Smooth muscle cell (in vitro differentiated cells): ENCODE measurements around the gene SLC34A1. TPM values are rescaled to one million over a fixed set of nuclear protein-coding genes. Genes with fewer than 3 reads are reported as not detected.

Experiments
- DNase-seq: peaks from one replicate; lab custom pipeline; 2025; ENCODE audit not compliant: unreplicated experiment; lab: John Stamatoyannopoulos, UW
- H2AFZ ChIP-seq: fragments of 200-600 bp; sonication (generic); 2 replicates; pipeline ENCODE4 v1.6.0; 2016; ENCODE audit warnings: antibody characterized with exemption, low read depth, mild to moderate bottlenecking
- H3F3A ChIP-seq: fragments of 200-600 bp; sonication (generic); 2 replicates; pipeline ENCODE4 v1.6.0; 2017; ENCODE audit warnings: antibody characterized with exemption, low read depth
- H3K27ac ChIP-seq: fragments of 200-600 bp; sonication (generic); 2 replicates; pipeline ENCODE4 v1.5.1; 2016; ENCODE audit warnings: low read depth, mild to moderate bottlenecking
- H3K27me3 ChIP-seq: fragments of 200-600 bp; sonication (generic); 2 replicates; pipeline ENCODE4 v1.6.1; 2016; ENCODE audit warnings: low read depth, mild to moderate bottlenecking
- H3K36me3 ChIP-seq: fragments of 200-600 bp; sonication (generic); 2 replicates; pipeline ENCODE4 v1.5.1; 2016; ENCODE audit warnings: low read depth
- H3K4me1 ChIP-seq: fragments of 200-600 bp; sonication (generic); 2 replicates; pipeline ENCODE4 v1.5.1; 2016; ENCODE audit warnings: low read depth
- H3K4me2 ChIP-seq: fragments of 200-600 bp; sonication (generic); 2 replicates; pipeline ENCODE4 v1.6.0; 2016; ENCODE audit warnings: mild to moderate bottlenecking
- H3K4me3 ChIP-seq: fragments of 200-600 bp; sonication (generic); 2 replicates; pipeline ENCODE4 v1.5.1; 2016; ENCODE audit warnings: mild to moderate bottlenecking
- H3K79me2 ChIP-seq: fragments of 200-600 bp; sonication (generic); 2 replicates; pipeline ENCODE4 v1.6.0; 2016; ENCODE audit warnings: low read depth, mild to moderate bottlenecking
- H3K9ac ChIP-seq: fragments of 200-600 bp; sonication (generic); 2 replicates; pipeline ENCODE4 v1.6.0; 2016; ENCODE audit warnings: low read depth
- H3K9me3 ChIP-seq: fragments of 200-600 bp; sonication (generic); replicated peaks from 2 replicates; pipeline ENCODE4 v1.5.1; 2016; ENCODE audit warnings: low read depth
- H4K20me1 ChIP-seq: fragments of 200-600 bp; sonication (generic); 2 replicates; pipeline ENCODE4 v1.6.0; 2016; ENCODE audit warnings: low read depth
- CTCF ChIP-seq: fragments of 200-600 bp; sonication (generic); IDR thresholded peaks from 2 replicates; pipeline ENCODE4 v1.5.1; 2017; ENCODE audit warnings: borderline replicate concordance, mild to moderate bottlenecking, antibody characterized with exemption; ENCODE audit not compliant: insufficient read depth, poor library complexity, severe bottlenecking
- WGBS: methylation state at CpG from one replicate; pipeline ENCODE4 v1.1.7; 2016; ENCODE audit warnings: low lambda C conversion rate; 5-methylcytosine and 5-hydroxymethylcytosine counted together
- polyA plus RNA-seq: library from polyadenylated mRNA; unstranded; fragments of >200 nt; fragmentation: Nextera tagmentation; extraction: Ambion mirVana; gene quantifications from 2 replicates; pipeline ENCODE4 v1.2.1, GENCODE V29; 2016
- total RNA-seq: library from RNA; depleted of rRNA; stranded (reverse); fragments of >200 nt; gene quantifications from 2 replicates; pipeline ENCODE4 v1.2.3, GENCODE V29; 2014

Gene SLC34A1
- total and polyA plus RNA-seq, 2 experiments from 2014 or later: not detected

GRCh38 chr5:177366528-177367322 lies 17.5 kb upstream of the SLC34A1 start:
- Histone ChIP-seq H3K27me3 (no peaks in the 10 kb centered on the region), H3K4me2 (peak overlapping the region; percentile 95), H3K9ac (peak overlapping the region; percentile 50), H3F3A (peaks cover 7% of the 10 kb centered on the region), H3K4me3 (peak overlapping the region; percentile 65), H2AFZ (peak overlapping the region; percentile 99), H3K79me2 (no peaks in the 10 kb centered on the region), H3K27ac (peak overlapping the region; percentile 46), H3K4me1 (peaks cover 25% of the 10 kb centered on the region), H3K36me3 (no peaks in the 10 kb centered on the region), H4K20me1 (no peaks in the 10 kb centered on the region), H3K9me3 (no peaks in the 10 kb centered on the region)
- 7% methylated on average over 26 of the region's 36 CpGs for whole genome bisulfite sequencing
- no peak for TF ChIP-seq CTCF
- DNase-seq: peak; percentile 72

GRCh38 chr5:177367323-177367848 lies 16.8 kb upstream of the SLC34A1 start:
- Histone ChIP-seq H3K79me2 (no peaks in the 10 kb centered on the region), H3K9me3 (no peaks in the 10 kb centered on the region), H4K20me1 (no peaks in the 10 kb centered on the region), H3F3A (peaks cover 7% of the 10 kb centered on the region), H3K4me1 (peaks cover 24% of the 10 kb centered on the region), H3K36me3 (no peaks in the 10 kb centered on the region), H3K27ac (no peak overlapping the region), H3K27me3 (no peaks in the 10 kb centered on the region), H2AFZ (peak overlapping the region; percentile 99), H3K9ac (no peak overlapping the region), H3K4me3 (peak overlapping the region; percentile 65), H3K4me2 (peak overlapping the region; percentile 95)
- 29% methylated on average over 39 of the region's 46 CpGs for WGBS
- DNase-seq: no peak
- TF ChIP-seq CTCF: no peak

GRCh38 chr5:177367981-177368868 lies 16.0 kb upstream of the SLC34A1 start:
- Histone ChIP-seq H3K4me2 (no peak overlapping the region), H3K9me3 (no peaks in the 10 kb centered on the region), H3K4me3 (no peak overlapping the region), H3K36me3 (no peaks in the 10 kb centered on the region), H3K4me1 (peaks cover 19% of the 10 kb centered on the region), H3K9ac (no peak overlapping the region), H3K27ac (no peak overlapping the region), H3K27me3 (no peaks in the 10 kb centered on the region), H2AFZ (no peak overlapping the region), H3K79me2 (no peaks in the 10 kb centered on the region), H4K20me1 (no peaks in the 10 kb centered on the region), H3F3A (peaks cover 7% of the 10 kb centered on the region)
- no peak for DNase-seq
- 88% methylated on average over 29 of the region's 29 CpGs for WGBS
- TF ChIP-seq CTCF: no peak
